A549 (cell line): ENCODE data around the gene ATOSA. TPM values are rescaled to one million over a fixed set of nuclear protein-coding genes. Genes with fewer than 3 reads are reported as not detected.

ENCODE experiments used
- ATAC-seq, 2 experiments: fragments of 200-7000 bp in 1 of 2; fragments of >200 bp in 1 of 2; cut with Nextera tagmentation in 1 of 2; cut with Tn5 transposase in 1 of 2; 3 replicates each; pipeline versions ENCODE4 v1.8.0 to v1.9.1; 2018 to 2020; ENCODE audit warnings: mild to moderate bottlenecking in 1 of 2, moderate library complexity in 1 of 2
- CTCF ChIA-PET: fragments of 300-600 bp; sonication (Branson Sonifier 250); formaldehyde crosslinking; extraction: SDS; loops from one replicate; lab custom pipeline; 2021; ENCODE audit warnings: antibody characterized with exemption, inconsistent platforms; lab: Yijun Ruan, JAX
- POLR2A ChIA-PET: fragments of 350-600 bp; formaldehyde crosslinking; extraction: SDS; loops from one replicate; lab custom pipeline; 2021; ENCODE audit warnings: antibody characterized with exemption, inconsistent platforms; lab: Yijun Ruan, JAX
- DNase-seq, 2 experiments: peaks; one replicate each; pipeline versions ENCODE4 v3.0.0 to v3.0.0-alpha.2; 2011 to 2016; ENCODE audit warnings: low read depth in 1 of 2, low spot score in 1 of 2
- FAIRE-seq: peaks from 2 replicates; lab custom pipeline; 2011; peaks lifted over from hg19 to GRCh38; lab: Jason Lieb, UNC
- H3K27ac ChIP-seq, 2 experiments: fragments of >200 bp; sonication (Bioruptor Twin); formaldehyde crosslinking; 3 replicates each; pipeline ENCODE4 v1.5.1; 2016 to 2017
- H3K4me1 ChIP-seq: fragments of >200 bp; sonication (Bioruptor Twin); formaldehyde crosslinking; 3 replicates; pipeline ENCODE4 v1.6.1; 2016
- H3K4me2 ChIP-seq: fragments of >200 bp; sonication (Bioruptor Twin); formaldehyde crosslinking; 3 replicates; pipeline ENCODE4 v1.6.1; 2016
- H3K4me3 ChIP-seq: fragments of >200 bp; sonication (Bioruptor Twin); formaldehyde crosslinking; 3 replicates; pipeline ENCODE4 v1.5.1; 2016
- H3K9me3 ChIP-seq: fragments of >200 bp; sonication (Bioruptor Twin); formaldehyde crosslinking; 3 replicates; pipeline ENCODE4 v1.6.1; 2016
- BCL3 ChIP-seq: fragments of >200 bp; sonication (Bioruptor Twin); formaldehyde crosslinking; IDR thresholded peaks from 3 replicates; pipeline ENCODE4 v1.6.1; 2016
- CBX2 ChIP-seq: fragments of 200-600 bp; sonication (generic); IDR thresholded peaks from 2 replicates; pipeline ENCODE4 v1.6.1; 2016; ENCODE audit warnings: low read depth, mild to moderate bottlenecking, borderline replicate concordance
- CEBPB ChIP-seq, 2 experiments: fragments of >200 bp in 1 of 2; sonication (Bioruptor Twin) in 1 of 2; formaldehyde crosslinking in 1 of 2; IDR thresholded peaks; 2 replicates each; pipeline ENCODE4 v1.6.1; 2012 to 2016
- CHD2 ChIP-seq: fragments of 150-350 bp; IDR thresholded peaks from 2 replicates; pipeline ENCODE4 v1.6.1; 2014; ENCODE audit warnings: low read length; ENCODE audit not compliant: partially characterized antibody
- CTCF ChIP-seq: fragments of >200 bp; sonication (Bioruptor Twin); formaldehyde crosslinking; IDR thresholded peaks from 3 replicates; pipeline ENCODE4 v1.5.1; 2016
- E2F6 ChIP-seq: IDR thresholded peaks from 2 replicates; pipeline ENCODE4 v1.6.1; 2012; ENCODE audit warnings: low read depth, borderline replicate concordance
- EHF ChIP-seq: fragments of 250-450 bp; sonication (Bioruptor Pico); IDR thresholded peaks from 2 replicates; pipeline ENCODE4 v1.5.0; 2020; ENCODE audit warnings: mild to moderate bottlenecking
- ELK1 ChIP-seq: fragments of 150-350 bp; IDR thresholded peaks from 2 replicates; pipeline ENCODE4 v1.6.1; 2014; ENCODE audit warnings: low read depth, mild to moderate bottlenecking, low read length
- FOXS1 ChIP-seq: fragments of 250-450 bp; sonication (Bioruptor Pico); IDR thresholded peaks from 2 replicates; pipeline ENCODE4 v1.5.0; 2020; ENCODE audit warnings: mild to moderate bottlenecking, moderate library complexity
- GATA3 ChIP-seq: IDR thresholded peaks from 2 replicates; pipeline ENCODE4 v1.6.1; 2012; ENCODE audit warnings: borderline replicate concordance
- JUN ChIP-seq, 2 experiments: fragments of >200 bp; sonication (Bioruptor Twin); formaldehyde crosslinking; IDR thresholded peaks; 2 replicates in 1 of 2; 3 replicates in 1 of 2; pipeline ENCODE4 v1.6.1; 2016 to 2017
- JUNB ChIP-seq: fragments of >200 bp; sonication (Bioruptor Twin); formaldehyde crosslinking; IDR thresholded peaks from 2 replicates; pipeline ENCODE4 v1.6.1; 2016
- KDM1A ChIP-seq: fragments of 200-600 bp; sonication (generic); IDR thresholded peaks from 2 replicates; pipeline ENCODE4 v1.6.1; 2016; ENCODE audit warnings: low read depth, mild to moderate bottlenecking
- KDM5A ChIP-seq: fragments of 200-600 bp; sonication (generic); IDR thresholded peaks from 2 replicates; pipeline ENCODE4 v1.6.1; 2016; ENCODE audit warnings: antibody characterized with exemption, mild to moderate bottlenecking
- MAZ ChIP-seq: fragments of 150-350 bp; IDR thresholded peaks from 2 replicates; pipeline ENCODE4 v1.6.1; 2014; ENCODE audit warnings: antibody characterized with exemption, low read depth, low read length, borderline replicate concordance
- NPAS2 ChIP-seq: fragments of 250-450 bp; sonication (Bioruptor Pico); IDR thresholded peaks from 2 replicates; pipeline ENCODE4 v1.8.0; 2022; ENCODE audit warnings: mild to moderate bottlenecking, moderate library complexity, borderline replicate concordance
- NR3C1 ChIP-seq: fragments of >200 bp; sonication (Bioruptor Twin); formaldehyde crosslinking; IDR thresholded peaks from 3 replicates; pipeline ENCODE4 v1.6.1; 2017
- PBX3 ChIP-seq: IDR thresholded peaks from 2 replicates; pipeline ENCODE4 v1.6.1; 2012
- POLR2AphosphoS2 ChIP-seq: conservative IDR thresholded peaks from 2 replicates; pipeline ENCODE4 v1.6.1; 2012; ENCODE audit warnings: low read length, improper control_type of control experiment, inconsistent platforms
- RAD21 ChIP-seq, 2 experiments: fragments of >200 bp in 1 of 2; sonication (Bioruptor Twin) in 1 of 2; formaldehyde crosslinking in 1 of 2; IDR thresholded peaks in 1 of 2; conservative IDR thresholded peaks in 1 of 2; 2 replicates in 1 of 2; 3 replicates in 1 of 2; pipeline ENCODE4 v1.6.1; 2012 to 2018; ENCODE audit warnings: inconsistent platforms in 1 of 2
- RCOR1 ChIP-seq: fragments of 150-350 bp; IDR thresholded peaks from 2 replicates; pipeline ENCODE4 v1.6.1; 2014; ENCODE audit warnings: antibody characterized with exemption, low read length, low read depth
- RNF2 ChIP-seq: fragments of 200-600 bp; sonication (generic); IDR thresholded peaks from 2 replicates; pipeline ENCODE4 v1.6.1; 2016; ENCODE audit warnings: low read depth, mild to moderate bottlenecking, antibody characterized with exemption, moderate library complexity, borderline replicate concordance
- SREBF2 ChIP-seq: fragments of 450-650 bp; IDR thresholded peaks from 2 replicates; pipeline ENCODE4 v1.6.1; 2014; ENCODE audit warnings: mild to moderate bottlenecking, moderate library complexity
- TFCP2L1 ChIP-seq: fragments of 250-450 bp; sonication (Bioruptor Pico); IDR thresholded peaks from 2 replicates; pipeline ENCODE4 v1.5.0; 2021; ENCODE audit warnings: mild to moderate bottlenecking
- TP53 ChIP-seq: fragments of 250-450 bp; sonication (Bioruptor Pico); IDR thresholded peaks from 2 replicates; pipeline ENCODE4 v1.5.0; 2021; ENCODE audit warnings: mild to moderate bottlenecking, moderate library complexity
- USF2 ChIP-seq: fragments of 450-650 bp; IDR thresholded peaks from 2 replicates; pipeline ENCODE4 v1.6.1; 2014; ENCODE audit warnings: antibody characterized with exemption
- WGBS: methylation state at CpG from one replicate; pipeline ENCODE4 v1.1.6; 2017; ENCODE audit errors: missing lambda C conversion rate; 5-methylcytosine and 5-hydroxymethylcytosine counted together
- polyA plus RNA-seq, 4 experiments: library from polyadenylated mRNA; depleted of rRNA in 3 of 4; stranded (reverse); fragments of >200 nt; fragmentation: RNase III in 1 of 4; extraction: RNeasy Plus Mini Kit Qiagen cat#74134 plus additional on column Dnase treatment in 1 of 4; gene quantifications; 2 replicates in 3 of 4; 3 replicates in 1 of 4; pipeline ENCODE4 v1.2.3, GENCODE V29; 2011 to 2017

Gene ATOSA
- polyA plus RNA-seq, 2 of the 4 experiments (the other 2 are of a cell fraction) = 10.0 to 22.6 TPM

- DNase-seq (no peak), FAIRE-seq (no peak), ATAC-seq (no peak)
- Histone ChIP-seq H3K27ac (no peak overlapping the region), H3K9me3 (no peaks in the 10 kb centered on the region), H3K4me2 (no peak overlapping the region), H3K4me3 (no peak overlapping the region), H3K4me1 (no peaks in the 10 kb centered on the region)
- CTCF ChIA-PET = interaction anchor here (0.8 kb wide), 1 partner anchor 46 kb away, joined by 3 read pairs; no protein-coding TSS in a partner anchor
- no peak for TF ChIP-seq NR3C1
- no peak for TF ChIP-seq RNF2
- TF ChIP-seq MAZ = no peak
- no peak for TF ChIP-seq GATA3
- no peak for TF ChIP-seq USF2
- no peak for TF ChIP-seq SREBF2
- TF ChIP-seq FOXS1 = no peak
- no peak for TF ChIP-seq CBX2
- no peak for TF ChIP-seq CTCF
- TF ChIP-seq BCL3 = no peak
- TF ChIP-seq NPAS2 (CRISPR knock-in tag) = no peak
- TF ChIP-seq TFCP2L1 (CRISPR knock-in tag) = no peak
- no peak for TF ChIP-seq KDM1A
- no peak for TF ChIP-seq TP53 (CRISPR knock-in tag)
- 13% methylated on average over 1 of the region's 1 CpG for WGBS
- POLR2A ChIA-PET = interaction anchor here (0.9 kb wide), 1 partner anchor 11 kb away, joined by 3 read pairs; the partner anchor contains the start of gene ATOSA
Observed at GRCh38 chr15:52689562-52689961, 10.4 kb upstream of the ATOSA start.

GRCh38 chr15:52683580-52683979 is 4.4 kb upstream of the ATOSA start:
- TF ChIP-seq TFCP2L1 (CRISPR knock-in tag) (no peak), MAZ (no peak), TP53 (CRISPR knock-in tag) (no peak), KDM5A (no peak), ELK1 (no peak), JUNB (no peak), PBX3 (no peak), POLR2AphosphoS2 (no peak), EHF (no peak), CEBPB (IDR thresholded peaks at IDR 0.05) (no peak), RCOR1 (no peak), E2F6 (no peak), CHD2 (no peak), CBX2 (no peak), RAD21 (conservative IDR thresholded peaks at IDR 0.05 in 1 of 2, IDR thresholded peaks at IDR 0.05 in 1 of 2) (no peak), JUN (IDR thresholded peaks at IDR 0.05) (no peak)
- no peak for FAIRE-seq
- ATAC-seq = no peak
- ChIA-PET POLR2A (no interaction called here), CTCF (interaction anchor here (1.7 kb wide), 1 partner anchor 8 kb away, joined by 3 read pairs; no protein-coding TSS in a partner anchor)
- H3K9me3 ChIP-seq = no peaks in the 10 kb centered on the region
- no peak overlapping the region for H3K27ac ChIP-seq
- DNase-seq = no peak
- no peaks in the 10 kb centered on the region for H3K4me1 ChIP-seq
- no peak overlapping the region for H3K4me3 ChIP-seq
- H3K4me2 ChIP-seq = no peak overlapping the region
- WGBS = 55% methylated on average over 1 of the region's 1 CpG
